Measurements from ENCODE around the gene RASD1.

Gene RASD1

GRCh38 chr17:17527534-17527933 is 31.3 kb upstream of the RASD1 start:
- no peak for DNase-seq

- DNase-seq = no peak
These were observed 30.2 kb upstream of the RASD1 start for GRCh38 chr17:17526369-17526768.

GRCh38 chr17:17525956-17526355 is 29.8 kb upstream of the RASD1 start:
- no peak for DNase-seq

GRCh38 chr17:17525311-17525710 is 29.1 kb upstream of the RASD1 start:
- no peak for DNase-seq

- no peak for DNase-seq
These were observed 27.7 kb upstream of the RASD1 start for GRCh38 chr17:17523731-17524490.

DNA sequence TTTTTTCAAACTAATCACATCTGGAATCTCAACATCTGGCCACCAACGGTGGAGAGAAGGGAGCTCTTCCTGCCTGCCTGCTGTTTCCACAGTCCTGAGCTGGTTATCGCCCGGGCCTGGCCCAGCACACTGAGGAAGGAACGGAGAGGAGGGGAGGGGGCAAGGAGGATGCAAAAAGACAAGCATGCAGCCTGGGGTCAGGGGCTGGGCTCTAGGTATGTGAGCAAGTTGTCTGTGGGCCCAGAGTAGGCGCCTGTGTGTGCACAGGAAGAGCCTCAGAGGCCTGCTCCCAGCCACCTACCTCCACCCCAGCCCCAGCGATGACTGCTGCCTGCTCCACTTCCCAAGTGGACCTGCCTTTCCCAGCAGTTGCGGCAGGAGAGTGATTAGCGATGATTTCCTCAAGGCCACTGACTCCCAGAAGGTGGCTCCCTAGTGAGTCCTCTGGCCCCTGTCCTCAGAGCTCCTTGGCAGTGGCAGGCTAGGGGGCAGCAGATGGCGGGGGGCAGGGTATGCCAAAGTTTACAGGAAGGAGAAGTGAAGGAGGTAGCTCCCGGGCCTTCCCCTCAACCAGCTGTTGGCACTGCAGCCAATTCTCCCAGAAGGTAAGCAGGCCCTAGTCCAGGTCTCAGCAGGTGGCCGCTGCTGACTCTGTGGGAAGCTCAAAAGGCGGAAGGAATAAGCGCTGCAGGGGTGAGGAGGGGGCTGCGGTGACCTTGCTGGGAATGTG is 27.0 kb upstream of the RASD1 start:
- no peak for DNase-seq

DNA sequence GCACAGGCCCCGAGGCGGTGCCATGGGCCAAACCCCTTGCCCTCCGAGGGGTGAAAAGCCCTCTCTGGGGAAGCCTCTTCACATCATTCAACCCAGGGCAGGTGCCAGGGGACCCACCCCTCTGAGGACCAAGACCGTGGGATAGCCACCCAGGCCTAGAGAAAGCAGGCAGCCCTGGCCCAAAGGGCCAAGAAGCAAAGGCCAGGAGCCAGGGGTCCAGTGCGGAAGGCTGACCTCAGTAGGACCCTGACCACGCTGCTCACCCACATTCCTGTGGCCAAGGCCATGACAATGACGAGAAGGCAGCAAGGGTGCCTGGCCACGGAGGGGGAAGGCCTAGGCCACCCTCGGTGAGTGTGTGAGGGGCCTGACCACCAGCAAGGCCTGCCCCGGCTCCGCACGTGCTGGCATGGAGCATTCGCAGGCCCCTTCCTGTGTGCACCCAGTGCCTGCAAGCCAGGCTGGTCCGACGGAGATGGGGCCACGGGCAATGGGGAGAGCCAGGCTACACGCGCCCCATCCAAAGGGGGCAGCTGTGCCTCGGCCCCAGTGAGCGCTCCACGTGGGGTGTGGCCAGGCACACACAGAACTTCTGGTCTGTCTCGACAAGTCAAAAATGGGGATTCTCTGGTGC is 24.5 kb upstream of the RASD1 start:
- no peak for DNase-seq

DNA sequence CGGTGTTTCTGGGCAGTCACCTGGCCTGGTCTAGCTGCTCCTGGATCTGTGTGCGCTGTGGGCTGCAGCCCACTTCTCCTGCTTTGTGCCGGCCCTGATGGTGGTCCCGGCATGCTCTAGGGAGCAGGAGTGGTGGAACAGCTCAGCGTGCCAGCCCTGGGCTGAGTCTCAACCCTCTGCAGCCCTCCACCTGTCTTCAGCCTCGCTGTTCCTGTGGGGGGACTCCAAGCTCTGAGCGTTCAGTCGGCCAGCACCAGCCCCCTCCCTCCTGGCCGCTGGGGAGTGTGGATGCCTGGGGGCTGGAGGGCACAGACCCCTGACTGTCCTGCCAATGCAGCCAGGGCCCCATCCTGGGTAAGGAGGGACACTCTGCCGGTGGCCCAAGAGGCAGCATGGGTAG is 23.7 kb upstream of the RASD1 start:
- DNase-seq = no peak

- no peak for DNase-seq
These were observed 22.8 kb upstream of the RASD1 start for GRCh38 chr17:17518951-17519350.

DNA sequence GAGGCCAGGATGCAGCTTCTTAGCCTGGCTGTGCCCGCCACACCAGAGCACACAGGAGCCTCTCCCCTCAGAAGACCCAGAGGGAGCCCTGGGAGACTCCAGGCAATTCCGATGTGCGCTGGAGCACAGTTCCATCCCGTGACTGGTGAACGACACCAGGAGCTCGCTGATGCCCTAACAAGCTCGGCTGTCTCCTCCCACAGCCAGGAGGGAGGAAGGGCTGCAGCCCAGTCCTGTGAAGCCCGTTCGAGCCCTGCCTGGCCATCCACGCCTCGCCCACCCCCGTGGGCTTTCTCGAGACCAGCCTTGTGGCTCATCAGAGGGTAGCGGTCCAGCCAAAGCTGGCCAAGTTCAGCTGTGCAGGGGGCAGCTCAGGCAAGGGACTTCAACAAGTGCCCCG is 21.8 kb upstream of the RASD1 start:
- DNase-seq = no peak

DNA sequence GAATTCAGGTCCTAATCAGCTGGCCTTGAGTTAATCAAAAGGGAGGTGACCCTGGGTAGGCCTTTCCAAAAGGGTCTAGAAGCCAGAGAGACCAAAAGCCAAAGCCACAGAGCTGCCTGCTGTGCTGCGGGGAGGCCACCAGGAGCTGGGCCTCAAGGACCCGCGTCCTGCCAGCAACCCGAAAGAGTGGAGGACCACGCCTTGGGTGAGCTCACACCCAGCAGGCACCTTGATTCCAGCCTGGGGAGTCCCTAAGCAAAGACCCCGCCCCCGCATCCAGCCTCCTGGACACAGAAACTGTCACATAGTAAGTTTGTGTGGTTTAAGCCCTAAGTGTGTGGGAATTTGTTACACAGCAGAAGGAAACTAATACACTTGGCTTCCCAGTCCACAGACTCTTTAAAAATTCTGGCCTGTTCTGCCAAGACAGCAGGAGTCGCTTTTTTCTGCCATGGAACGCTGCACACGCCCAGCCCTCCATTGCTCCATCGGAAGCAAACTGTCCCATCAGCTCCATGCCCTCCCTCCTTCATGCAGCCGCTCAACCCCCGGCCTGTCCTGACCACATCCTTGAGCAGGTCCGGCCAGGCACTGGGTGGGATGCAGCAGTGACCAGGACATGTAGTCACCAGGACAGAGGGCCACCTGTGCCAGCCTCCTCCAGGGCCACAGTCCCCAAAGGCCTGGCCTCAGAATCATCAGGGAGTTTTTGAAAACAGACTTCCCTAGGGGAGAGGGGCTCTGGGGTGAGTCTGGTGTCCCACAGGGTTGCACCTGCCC is 20.9 kb upstream of the RASD1 start:
- no peak for DNase-seq

GRCh38 chr17:17515934-17516930 is 20.0 kb upstream of the RASD1 start:
- no peak for DNase-seq

DNA sequence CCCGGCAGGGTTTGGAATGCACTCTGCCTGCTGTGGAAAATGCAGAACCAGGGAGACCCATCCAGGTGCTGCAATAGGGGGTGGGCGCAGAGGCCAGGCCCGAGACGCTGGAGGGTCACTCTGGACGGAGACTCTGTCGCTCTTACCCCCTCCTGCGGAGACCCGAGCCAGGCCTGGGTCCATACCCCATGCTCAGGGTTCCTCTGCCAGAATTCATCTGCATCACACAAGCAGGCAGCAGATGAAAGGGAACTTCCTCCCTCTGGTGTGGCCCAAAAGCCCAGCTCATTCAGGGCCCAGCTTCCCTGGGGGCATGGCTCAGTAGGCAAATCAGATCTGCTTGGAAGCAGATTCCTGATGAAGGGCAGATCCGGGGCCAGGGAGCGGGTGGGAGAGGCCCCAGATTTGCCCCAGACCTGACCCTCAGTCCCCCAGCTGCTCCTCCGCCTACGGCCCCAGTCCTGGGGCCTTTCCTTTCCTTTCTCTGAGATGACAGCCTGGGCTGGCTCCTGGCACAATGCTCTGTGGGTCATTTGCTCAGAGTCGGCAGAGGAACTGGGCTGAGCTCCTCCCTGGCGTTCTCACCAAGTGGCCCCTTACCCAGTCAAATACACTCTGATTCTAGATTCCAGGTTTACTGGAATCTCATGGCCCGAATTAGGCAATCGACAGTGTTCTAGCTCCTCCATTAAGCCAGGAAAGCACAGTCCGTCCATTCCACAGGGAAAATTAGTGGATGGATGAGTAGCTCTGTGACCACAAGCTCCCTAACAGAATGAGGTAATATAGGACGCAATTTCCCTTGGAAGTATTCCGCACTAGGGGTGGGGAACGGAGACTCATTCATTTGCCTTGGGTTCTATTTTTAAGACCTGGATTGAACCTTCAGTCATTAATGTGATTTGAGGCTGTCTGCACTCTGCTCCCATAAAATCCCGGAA is 19.1 kb upstream of the RASD1 start:
- DNase-seq = no peak

- no peak for DNase-seq
These were observed 18.3 kb upstream of the RASD1 start for GRCh38 chr17:17514361-17514992.

DNA sequence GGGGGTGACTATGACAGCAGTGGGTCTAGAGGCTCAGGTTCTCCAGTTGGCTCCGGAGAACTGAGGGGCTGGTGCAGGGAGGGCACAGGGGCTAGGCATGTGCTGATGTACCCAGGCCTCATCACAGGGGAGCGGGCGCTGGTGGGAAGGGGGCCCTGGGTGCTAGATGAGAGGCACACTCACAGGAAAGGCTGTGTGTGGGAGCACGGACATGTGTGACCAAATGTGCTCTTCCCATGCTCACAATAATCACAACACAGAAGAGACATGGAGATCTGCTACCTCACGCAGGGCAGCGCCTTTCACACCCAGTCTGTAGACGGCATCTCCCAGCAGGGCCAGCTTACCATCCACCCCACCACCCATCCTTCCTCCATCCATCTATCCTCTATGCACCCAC is 17.4 kb upstream of the RASD1 start:
- no peak for DNase-seq

DNA sequence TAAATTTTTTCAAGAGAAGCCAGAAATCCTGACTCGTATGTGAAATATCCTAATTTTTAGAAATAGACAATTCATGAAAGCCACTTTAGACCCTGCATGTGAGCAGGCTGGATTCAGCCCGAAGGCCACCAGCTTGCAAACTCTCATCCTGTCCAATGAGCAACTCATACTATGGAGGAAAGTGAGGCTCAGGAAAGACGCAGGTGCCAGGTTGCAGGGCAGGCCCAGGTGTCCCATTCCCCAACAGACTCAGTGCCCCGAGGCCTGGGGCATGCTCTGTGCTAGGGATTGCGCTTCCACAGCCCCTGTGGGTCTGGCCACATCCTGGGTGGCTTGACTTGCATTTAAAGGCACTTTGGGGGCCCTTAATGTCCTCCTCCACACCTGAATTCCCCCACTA is 16.7 kb upstream of the RASD1 start:
- no peak for DNase-seq

DNA sequence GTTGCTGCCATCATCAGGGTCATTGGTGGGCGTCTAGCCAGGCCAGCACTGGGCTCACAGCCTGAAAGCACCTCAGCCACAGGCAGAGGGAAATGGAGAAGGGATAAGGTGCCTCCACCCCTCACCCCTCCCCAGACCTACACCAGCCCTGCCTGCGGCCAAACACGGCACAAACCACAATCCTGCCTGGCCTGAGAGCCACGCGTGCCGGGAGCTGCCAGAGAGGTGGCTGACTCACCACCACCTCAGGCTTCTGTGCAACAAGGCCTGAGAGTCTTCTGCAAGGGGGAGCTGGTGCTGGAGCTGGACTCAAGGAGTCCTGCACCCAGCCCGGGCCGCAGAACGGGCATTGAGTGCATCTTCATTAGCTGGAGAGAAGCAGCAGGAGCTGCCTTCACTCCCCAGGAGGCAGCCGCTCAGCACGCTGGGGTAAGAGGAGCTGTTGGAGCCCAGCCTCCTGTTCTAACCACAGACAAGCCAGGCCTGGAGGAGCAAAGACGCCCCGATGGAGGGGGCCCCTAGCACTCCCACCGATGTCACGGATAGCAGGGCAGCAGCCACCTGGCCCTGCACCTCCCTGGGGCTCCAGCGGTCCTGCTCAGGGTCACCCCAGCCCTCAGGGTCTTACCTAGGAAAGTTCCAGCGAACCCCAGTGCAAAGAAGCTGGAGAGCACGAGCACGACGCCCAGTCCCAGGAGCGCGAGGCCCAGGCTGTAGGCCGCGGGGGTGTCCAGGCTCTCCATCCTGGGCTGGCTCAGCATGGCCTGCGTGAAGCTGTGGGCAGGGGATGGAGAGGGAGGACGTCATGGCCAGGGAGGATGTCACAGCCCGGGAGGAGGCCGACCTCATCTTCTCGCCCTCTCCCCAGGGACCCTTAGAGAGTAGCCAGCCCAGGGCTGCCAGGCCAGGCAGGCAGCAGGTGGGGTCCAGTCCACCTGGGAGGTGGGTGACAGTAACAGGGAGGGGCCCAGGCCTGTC is 16.0 kb upstream of the RASD1 start:
- DNase-seq = no peak

GRCh38 chr17:17511293-17511741 is 15.1 kb upstream of the RASD1 start:
- DNase-seq = no peak
